Measurements from ENCODE around the gene JAK2. TPM values are rescaled to one million over a fixed set of nuclear protein-coding genes. Genes with fewer than 3 reads are reported as not detected.

The JAK2 gene
- total RNA-seq: 15.8 to 17.5 TPM (median 16.6 TPM) in 3 replicates
- long read RNA-seq, full-length matches to known transcripts: 12 of 26 reads
- long read RNA-seq, partial matches to known transcripts: 4 of 26 reads
- long read RNA-seq, other reads (novel, unspliced or antisense): 10 of 26 reads

DNA sequence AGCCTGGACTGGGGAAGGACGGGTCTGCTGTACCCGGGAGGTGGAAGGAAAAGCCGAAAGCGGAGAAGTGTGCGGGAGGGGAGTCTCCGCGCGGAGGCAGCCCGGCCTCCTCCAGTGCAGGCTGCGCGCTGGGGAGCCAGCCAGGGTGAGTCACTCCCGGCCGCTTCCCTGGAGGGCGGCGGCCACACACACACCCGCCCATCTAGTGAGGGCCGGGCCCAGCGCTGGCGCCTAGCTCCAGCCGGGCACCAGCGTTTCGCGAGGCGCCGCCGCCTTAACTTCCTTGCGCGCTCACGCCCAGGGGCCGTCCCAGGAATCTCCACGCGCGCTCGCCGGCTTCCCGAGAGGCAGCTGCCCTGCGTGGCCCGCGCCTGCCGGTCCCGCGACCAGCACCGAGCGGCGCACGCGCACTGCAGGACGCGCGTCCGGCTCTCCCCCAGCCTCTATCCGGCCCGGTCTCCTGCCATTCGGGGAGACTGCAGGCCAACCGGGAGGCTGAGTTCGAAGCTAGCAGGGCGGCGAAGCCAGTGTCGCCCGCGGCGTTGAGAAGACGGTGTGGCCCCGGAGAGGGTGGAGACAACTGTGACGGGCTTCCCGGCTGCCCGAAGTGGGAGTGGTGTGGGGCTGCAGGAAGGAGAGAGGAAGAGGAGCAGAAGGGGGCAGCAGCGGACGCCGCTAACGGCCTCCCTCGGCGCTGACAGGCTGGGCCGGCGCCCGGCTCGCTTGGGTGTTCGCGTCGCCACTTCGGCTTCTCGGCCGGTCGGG, at the start of gene JAK2:
Gene JAK2 (plus strand): TSS at position 652 of the 765 bp plus-strand sequence. CDS start 36,716 bp downstream, outside the sequence.
- Mint-ChIP-seq H3K36me3 (ENCODE audit: low read depth) (no peaks in the 10 kb centered on the region), H3K9me3 (ENCODE audit: low read depth) (no peaks in the 10 kb centered on the region), H3K27me3 (ENCODE audit: low read depth) (no peaks in the 10 kb centered on the region), H3K4me3 (ENCODE audit: unreplicated experiment) (peak within 1 kb of the TSS; percentile 76), H3K27ac (ENCODE audit: unreplicated experiment) (peak within 1 kb of the TSS; percentile 98), H3K4me1 (ENCODE audit: low read depth) (peaks cover 31% of the 10 kb centered on the region)
- TF ChIP-seq CTCF (IDR thresholded peaks at IDR 0.05): peak; percentile 76
- peak; percentile 97 for DNase-seq (ENCODE audit: low spot score)

GRCh38 chr9:4936277-4936676, 48.8 kb upstream of the JAK2 start:
- no peak for DNase-seq (ENCODE audit: low spot score)
- Mint-ChIP-seq H3K4me3 (ENCODE audit: unreplicated experiment) (no peak overlapping the region), H3K9me3 (ENCODE audit: low read depth) (peaks cover 2% of the 10 kb centered on the region), H3K27ac (ENCODE audit: unreplicated experiment) (no peak overlapping the region), H3K27me3 (ENCODE audit: low read depth) (no peaks in the 10 kb centered on the region), H3K4me1 (ENCODE audit: low read depth) (peaks cover 8% of the 10 kb centered on the region), H3K36me3 (ENCODE audit: low read depth) (no peaks in the 10 kb centered on the region)
- TF ChIP-seq CTCF (IDR thresholded peaks at IDR 0.05): no peak

- Mint-ChIP-seq H3K9me3 (ENCODE audit: low read depth) (peaks cover 2% of the 10 kb centered on the region), H3K36me3 (ENCODE audit: low read depth) (no peaks in the 10 kb centered on the region), H3K4me1 (ENCODE audit: low read depth) (peaks cover 8% of the 10 kb centered on the region), H3K27ac (ENCODE audit: unreplicated experiment) (no peak overlapping the region), H3K27me3 (ENCODE audit: low read depth) (no peaks in the 10 kb centered on the region), H3K4me3 (ENCODE audit: unreplicated experiment) (no peak overlapping the region)
- TF ChIP-seq CTCF (IDR thresholded peaks at IDR 0.05): no peak
- no peak for DNase-seq (ENCODE audit: low spot score)
These were observed 48.2 kb upstream of the JAK2 start for GRCh38 chr9:4936823-4937222.

DNA sequence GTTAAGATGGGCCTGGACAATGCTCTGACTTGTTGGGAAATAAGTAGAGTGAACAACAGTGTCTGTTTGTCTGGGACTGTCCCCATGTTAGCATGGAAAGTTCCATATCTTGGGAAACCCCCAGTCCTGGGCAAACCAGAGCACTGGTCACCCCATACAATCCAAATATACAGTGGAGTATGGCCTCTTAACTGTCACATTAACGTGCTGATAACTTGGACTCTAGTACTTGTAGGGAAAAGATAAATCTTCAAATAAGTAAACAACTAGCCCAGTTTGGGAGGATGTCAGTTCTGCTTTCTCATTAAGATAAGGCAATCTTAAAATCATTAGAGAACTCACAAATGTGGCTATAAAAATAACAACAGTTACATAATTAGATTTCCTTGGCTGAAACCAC, 47.6 kb upstream of the JAK2 start:
- H3K27me3 Mint-ChIP-seq (ENCODE audit: low read depth): no peaks in the 10 kb centered on the region
- peaks cover 10% of the 10 kb centered on the region for H3K4me1 Mint-ChIP-seq (ENCODE audit: low read depth)
- no peak overlapping the region for H3K4me3 Mint-ChIP-seq (ENCODE audit: unreplicated experiment)
- H3K36me3 Mint-ChIP-seq (ENCODE audit: low read depth): no peaks in the 10 kb centered on the region
- TF ChIP-seq CTCF (IDR thresholded peaks at IDR 0.05): no peak
- peaks cover 2% of the 10 kb centered on the region for H3K9me3 Mint-ChIP-seq (ENCODE audit: low read depth)
- DNase-seq (ENCODE audit: low spot score): no peak
- no peak overlapping the region for H3K27ac Mint-ChIP-seq (ENCODE audit: unreplicated experiment)

GRCh38 chr9:4938496-4938895, 46.6 kb upstream of the JAK2 start:
- peaks cover 2% of the 10 kb centered on the region for H3K9me3 Mint-ChIP-seq (ENCODE audit: low read depth)
- no peak for TF ChIP-seq CTCF (IDR thresholded peaks at IDR 0.05)

More at GRCh38 chr9:4938496-4938895, 46.6 kb upstream of the JAK2 start:
- Mint-ChIP-seq H3K27ac (ENCODE audit: unreplicated experiment) (no peak overlapping the region), H3K36me3 (ENCODE audit: low read depth) (no peaks in the 10 kb centered on the region), H3K27me3 (ENCODE audit: low read depth) (no peaks in the 10 kb centered on the region), H3K4me3 (ENCODE audit: unreplicated experiment) (no peak overlapping the region), H3K4me1 (ENCODE audit: low read depth) (peaks cover 6% of the 10 kb centered on the region)
- no peak for DNase-seq (ENCODE audit: low spot score)
